T-helper 22 cell (primary cell): ENCODE data around the gene CNTLN.
"Not testable (repeated sequence)": the region's sequence is repeated elsewhere in the genome, so short reads cannot be mapped to it uniquely, and the experiment has no call there.

Experiments used
- DNase-seq: peaks from one replicate; pipeline ENCODE4 v3.0.0-alpha.2; 2020; ENCODE audit warnings: low read depth

The CNTLN gene

DNA sequence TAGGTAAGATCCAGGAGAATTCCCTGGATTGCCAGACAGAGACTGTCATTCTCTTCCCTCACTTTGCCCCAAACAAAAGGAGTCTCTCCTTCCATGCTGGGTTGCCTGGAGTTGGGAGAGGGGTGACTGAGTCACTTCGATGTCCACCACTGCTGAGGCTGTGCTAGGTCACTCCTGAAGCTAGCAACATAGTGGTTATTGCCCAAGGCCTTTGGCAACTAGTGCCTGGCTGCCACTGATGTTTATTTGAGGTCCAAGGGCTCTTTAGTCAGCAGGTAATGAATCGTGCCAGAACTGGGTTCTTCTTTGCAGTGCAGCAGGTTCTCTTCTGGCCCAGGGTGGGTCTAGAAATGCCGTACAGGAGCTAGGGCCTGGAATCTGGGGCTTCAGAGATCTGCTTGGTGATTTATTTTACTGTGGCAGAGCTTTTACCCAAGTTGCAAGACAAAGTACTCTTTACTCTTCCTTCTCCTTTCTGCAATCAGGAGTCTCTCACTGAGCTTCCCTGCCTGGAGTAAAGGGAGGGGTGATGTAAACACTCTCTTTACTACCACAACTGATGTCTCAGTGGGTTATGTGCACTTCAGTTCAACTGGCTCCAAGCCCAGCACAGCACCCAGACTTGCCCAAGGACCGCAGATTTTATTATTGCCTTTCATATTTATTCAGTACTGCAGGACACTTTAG, 288.3 kb downstream of the CNTLN start:
- DNase-seq = no peak

DNA sequence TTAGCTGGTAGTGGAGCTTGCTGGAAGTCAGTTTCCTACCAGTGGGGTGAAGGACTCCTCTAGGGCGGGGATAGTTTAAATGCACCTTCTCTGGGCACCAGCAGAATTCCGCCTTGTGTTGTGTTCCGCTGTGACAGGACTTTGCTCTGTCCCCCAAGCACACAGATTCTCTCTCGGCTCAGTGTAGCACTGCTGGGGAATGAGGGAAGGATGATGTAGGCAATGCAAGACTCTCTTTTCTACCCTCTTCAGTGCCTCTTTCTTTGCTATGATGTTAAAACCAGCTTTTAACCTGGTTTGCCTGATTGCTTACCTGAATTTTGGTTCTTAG, 288.8 kb downstream of the CNTLN start:
- no peak for DNase-seq

DNA sequence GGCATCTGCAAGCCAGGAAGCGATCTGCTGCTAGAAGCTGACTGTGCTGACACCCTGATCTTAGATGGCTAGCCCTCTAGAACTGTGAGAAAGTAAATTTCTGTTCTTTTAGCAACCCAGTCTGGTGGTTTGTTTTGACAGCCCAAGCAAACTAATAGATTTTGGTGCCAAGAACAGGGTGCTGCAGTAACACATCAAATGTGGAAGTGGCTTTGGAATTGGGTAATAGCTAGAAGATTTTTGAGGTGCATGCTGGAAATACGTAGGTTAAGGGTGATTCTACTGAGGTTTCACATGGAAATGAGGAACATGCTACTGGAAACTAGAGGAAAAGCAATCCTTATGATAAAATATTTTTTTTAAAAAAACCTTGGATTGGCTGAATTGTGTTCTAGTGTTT, 290.5 kb downstream of the CNTLN start:
- DNase-seq = no peak

DNA sequence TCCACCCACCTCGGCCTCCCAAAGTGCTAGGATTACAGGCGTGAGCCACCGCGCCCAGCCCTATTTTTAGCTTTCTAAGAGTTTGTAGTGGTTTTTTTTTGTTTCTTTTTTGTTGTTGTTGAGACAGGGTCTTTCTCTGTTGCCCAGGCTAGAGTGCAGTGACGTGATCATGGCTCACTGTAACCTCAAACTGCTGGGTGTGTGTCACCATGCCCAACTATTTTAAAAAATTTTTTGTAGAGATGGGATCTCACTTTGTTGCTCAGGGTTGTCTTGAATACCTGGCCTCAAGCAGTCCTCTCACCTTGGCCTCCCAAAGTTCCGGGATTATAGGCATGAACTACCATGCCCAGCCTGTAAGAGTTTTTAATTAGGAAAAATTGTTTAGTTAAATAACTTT, 298.7 kb downstream of the CNTLN start:
- no peak for DNase-seq

DNA sequence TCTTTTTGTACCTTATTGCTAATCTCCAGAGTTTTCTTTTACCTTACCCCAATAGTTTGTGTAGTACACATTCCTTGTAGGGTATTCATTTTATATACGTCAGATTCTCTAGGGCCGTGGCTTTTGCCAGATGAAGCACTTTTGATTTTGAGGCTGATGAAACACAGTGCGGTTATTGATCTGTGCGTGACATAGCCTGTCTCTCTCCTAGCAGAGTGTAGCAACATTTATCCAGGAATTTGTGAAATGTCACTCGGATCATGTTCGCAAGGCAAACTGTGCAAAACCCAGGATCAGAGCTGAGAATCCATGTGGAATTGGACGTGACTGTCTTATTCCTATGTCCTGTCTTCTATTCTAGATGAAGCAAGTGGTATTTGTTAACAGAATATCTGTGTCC, 302.0 kb downstream of the CNTLN start:
- no peak for DNase-seq

DNA sequence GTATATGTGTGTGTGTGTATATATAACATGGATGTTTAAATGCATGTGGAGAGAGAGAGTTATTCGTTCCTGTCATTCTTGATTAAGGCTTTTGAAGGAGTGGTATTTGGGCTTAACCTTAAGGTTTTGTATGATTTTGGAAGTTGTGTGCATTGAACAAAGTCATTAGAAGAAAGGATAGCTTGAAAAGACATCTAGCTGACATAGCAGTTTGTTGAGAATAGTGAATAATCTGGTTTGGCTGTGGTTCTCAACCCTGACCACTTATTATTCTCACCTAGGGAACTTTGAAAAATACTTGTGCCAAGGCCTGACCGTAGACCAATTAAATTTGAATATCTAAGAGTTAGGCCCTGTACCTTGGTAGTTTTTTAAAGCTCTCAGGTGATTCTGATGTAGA, 303.0 kb downstream of the CNTLN start:
- DNase-seq = no peak

DNA sequence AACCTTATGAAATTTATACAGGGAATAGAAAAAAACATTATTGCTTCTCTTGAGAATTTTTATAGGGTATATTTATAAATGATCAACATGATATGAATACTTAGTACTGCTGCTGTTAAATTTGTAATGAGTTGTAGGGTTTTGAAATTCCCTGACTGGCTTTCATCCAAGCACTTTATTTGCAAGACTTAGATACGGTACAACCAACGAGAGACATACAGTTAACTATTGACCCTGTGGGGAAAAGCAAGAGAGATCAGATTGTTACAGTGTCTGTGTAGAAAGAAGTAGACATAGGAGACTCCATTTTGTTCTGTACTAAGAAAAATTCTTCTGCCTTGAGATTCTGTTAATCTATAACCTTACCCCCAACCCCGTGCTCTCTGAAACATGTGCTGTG, 310.3 kb downstream of the CNTLN start:
- DNase-seq = not testable (repeated sequence)

DNA sequence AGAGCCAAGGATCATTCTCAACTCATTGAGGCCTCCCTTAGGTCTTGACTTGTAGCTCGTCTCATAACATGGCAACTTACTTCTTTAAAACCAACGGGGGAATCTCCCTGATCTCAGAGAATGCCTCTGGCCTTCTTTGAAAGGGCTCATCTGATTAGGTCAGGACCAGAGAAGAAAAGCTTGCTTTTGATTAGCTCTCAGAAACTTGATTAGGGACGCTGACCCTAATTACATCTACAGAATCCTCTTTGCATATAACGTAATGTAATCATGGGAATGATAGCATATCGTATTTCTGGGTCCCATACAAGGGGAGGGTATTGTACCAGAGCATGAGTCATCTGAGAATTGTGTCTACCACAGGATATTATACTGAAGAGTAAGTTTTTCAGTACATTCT, 318.9 kb downstream of the CNTLN start:
- DNase-seq = no peak

DNA sequence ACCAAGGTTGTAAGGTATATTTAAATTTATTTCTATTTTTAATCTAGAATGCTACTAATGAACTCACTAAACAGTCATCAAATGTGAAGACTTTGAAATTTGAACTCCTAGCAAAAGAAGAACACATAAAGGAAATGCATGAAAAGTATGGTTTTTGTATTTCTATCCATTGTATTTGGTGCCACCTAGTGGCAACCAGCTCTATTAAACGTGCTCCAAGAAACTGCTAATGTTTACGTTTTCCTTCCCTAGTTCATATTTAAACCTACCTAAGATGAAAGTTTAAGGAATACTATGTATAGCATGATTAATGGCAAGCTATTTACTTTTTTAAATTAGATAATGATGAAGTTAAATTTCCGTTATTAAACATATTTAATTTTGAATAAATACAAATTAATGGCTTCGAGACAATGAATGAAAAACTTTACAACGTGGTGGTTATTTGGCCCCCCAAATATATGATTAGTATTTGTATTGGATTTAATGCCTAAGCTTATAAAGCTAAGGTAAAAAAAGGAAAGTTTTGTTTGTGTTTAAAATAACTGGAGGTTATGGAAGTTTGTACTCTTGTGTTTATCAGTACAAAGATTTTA, 328.1 kb downstream of the CNTLN start:
- no peak for DNase-seq

DNA sequence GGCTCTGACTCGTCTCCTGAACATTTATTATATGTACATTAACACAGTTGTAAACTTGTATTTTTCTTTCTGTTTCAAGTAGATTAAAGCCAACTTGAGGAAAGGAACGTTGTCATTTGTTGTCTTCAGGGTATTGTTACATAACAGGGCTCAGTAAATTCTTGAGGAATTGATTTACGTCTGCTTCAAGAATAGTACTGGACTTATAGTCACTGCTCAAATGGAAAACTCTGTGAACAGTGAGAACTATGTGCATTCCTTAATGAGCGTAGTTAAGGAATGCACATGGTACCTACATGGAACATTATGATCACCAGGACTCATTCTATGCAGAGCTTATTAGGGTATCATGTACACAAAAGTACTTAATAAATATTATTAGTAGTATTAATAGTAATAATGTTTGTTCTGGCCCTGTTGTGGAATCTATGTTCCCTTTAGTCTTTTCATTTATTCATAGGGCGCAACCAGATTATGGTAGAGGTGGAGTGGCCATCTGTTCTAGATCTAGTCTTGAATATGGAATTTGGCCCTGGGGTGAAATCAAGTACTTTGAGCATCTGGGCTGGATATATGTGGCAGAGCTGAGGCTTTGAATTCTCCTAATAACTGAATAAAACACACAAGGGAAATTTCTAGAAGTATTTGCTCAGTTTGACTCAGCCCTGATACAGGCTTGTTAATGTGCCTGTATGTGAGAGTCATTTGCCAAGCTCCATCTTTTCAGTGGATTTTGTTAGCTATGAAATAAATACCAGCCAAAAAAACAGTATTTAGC, 335.4 kb downstream of the CNTLN start:
- no peak for DNase-seq

DNA sequence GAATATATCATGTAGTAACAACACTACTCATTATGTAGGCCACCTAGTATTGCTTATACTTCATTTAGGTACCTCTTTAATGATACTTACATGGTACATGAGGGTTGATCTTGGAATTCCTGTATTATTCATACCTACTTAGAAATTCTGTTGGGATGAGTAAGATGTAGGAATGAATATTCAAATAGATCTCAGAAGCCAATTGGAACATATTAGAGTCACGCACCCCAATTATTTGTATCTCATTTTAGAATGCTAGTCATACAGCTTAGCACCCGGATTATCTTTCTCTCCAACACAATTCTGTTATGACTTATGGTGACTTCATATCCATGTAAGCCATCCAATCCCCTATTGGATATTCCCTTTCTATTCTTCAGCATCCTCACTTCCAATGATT, 337.3 kb downstream of the CNTLN start:
- DNase-seq = no peak

DNA sequence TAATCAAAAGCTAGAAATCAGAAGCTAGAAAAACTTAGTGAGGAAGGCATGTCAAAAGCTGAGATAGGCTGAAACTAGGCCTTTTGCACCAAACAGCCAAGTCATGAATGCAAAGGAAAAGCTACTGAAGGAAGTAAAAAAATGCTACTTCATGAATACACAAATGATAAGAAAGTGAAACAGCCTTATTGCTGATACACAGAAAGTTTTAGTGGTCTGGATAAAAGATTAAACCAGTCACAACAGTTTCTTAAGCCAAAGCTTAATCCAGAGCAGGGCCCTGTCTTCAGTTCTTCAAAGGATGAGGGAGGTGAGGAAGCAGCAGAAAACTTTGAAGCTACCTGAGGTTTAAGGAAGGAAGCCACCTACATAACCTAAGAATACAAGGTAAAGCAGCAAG, 341.6 kb downstream of the CNTLN start:
- no peak for DNase-seq

DNA sequence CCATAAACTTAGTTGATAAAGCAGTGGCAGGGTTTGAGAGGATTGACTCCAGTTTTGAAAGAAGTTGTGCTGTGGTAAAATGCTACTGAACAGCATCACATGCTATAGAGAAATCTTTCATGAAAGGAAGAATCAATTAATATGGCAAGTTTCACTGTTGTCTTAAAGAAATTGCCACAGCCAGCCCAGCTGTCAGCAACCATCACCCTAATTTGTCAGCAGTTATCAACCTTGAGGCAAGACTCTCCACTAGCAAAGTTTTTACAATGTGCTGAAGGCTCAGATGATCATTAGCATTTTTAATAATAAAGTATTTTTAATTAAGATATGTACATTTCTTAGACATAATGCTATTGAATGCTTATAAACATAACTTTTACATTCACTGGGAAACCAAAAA, 343.0 kb downstream of the CNTLN start:
- no peak for DNase-seq

DNA sequence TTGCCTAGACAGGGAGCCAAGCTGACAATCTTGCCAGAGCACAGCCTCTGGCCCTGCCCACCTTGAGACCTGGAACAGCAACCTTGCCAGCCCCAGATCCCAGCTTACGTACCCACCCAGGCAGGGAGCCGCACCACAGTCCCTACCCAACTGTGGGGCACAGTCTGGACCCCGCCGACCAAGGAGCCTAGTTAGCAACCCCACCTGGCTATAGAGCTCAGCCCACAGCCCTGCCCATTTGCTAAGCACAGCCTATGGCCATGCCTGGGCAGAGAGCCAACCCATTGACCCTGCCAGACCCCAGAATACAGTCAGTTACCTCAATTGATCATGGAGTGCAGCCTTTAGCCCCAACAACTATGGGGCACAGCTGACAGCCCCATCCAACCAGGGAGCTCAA, 346.1 kb downstream of the CNTLN start:
- DNase-seq = no peak

DNA sequence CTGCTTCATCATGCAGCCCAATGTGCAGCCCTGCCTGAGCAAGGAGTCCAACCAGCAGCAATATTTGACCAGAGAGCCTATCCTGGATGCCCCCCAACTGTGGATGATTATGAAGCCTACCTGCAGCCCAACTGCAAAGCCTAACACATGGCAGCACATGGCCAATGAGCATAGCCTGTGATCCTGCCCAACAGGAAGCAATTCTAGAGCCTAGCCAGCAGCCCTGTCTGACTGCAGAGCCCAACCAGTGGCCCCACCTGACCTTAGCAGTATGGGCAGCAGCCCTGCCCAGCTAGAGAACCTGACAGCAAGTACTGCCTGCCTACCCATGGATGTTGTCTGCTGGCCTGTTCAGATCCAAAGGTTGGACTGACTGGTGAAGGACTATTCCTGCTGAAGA, 346.7 kb downstream of the CNTLN start:
- DNase-seq = no peak

DNA sequence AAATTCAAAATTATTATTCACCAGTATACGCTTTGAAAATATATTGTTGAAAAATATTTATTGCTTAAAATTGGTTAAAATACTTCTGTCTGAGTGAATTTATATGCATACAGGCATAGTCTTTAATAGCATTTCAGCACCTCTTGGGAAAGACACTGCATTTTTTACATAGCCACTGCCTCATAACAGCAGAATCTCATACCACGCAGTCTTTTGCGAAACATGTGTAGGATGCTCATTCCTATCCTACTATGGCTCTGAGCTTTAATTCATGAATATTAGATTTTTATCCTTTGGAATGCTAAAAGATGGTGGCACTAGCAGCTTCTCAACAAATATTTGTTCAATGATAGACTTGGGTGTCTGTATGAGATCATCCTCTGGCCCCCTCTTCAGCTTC, 350.1 kb downstream of the CNTLN start:
- no peak for DNase-seq

DNA sequence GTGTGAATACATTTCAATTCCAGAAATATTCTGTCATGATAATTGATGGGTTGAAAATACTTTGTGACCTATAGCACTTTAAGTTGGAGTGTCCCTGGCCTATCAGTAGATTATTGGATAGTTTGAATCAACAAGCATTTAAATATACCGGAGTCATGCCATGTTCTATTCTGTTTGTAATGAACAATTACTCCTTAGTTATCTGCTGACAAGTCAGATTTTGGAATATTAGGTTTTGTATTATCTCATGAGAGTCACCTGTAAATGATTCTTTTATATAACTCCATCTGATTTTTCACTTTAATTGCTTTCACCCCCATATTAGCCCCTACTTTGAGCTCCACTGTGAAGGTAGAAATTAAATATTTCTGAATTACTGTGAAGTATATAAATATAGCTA, 351.6 kb downstream of the CNTLN start:
- no peak for DNase-seq

DNA sequence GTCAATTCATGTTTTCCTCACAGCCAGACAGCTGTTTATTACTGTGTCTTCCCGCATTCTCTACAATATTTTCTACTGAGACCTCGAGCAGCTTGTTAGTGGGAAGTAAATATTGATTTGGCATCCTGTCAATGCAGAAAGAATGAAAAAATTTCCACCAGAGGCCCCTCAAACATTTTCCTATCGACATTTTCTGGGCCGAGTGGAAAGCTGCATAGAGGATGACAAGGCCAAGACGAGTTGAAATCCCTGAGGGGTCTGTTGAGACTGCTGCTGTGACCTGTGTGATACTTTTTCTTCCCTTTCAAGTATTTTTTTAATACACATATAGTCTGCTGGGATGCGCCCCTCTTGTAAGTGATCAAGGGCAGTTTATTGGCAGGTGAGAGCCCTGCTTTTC, 352.6 kb downstream of the CNTLN start:
- DNase-seq = no peak

DNA sequence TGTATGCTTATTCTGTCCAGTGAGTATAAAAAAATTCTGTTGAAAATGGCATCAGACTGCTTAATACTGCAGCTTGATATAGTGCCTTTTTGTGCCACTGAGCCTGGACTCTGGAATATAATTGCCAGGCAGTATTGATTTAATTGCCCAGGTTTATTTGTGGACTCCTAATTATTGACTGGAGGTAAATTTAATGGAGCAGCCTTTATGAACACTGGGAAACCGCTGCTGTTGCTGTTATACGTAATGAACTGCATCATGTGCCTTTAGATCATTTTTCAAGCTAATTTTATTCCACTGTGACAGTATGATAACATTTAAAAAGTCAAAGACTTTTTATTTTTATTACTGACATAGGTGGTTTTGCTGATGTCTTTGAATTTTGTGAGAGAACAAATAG, 353.8 kb downstream of the CNTLN start:
- DNase-seq = no peak

DNA sequence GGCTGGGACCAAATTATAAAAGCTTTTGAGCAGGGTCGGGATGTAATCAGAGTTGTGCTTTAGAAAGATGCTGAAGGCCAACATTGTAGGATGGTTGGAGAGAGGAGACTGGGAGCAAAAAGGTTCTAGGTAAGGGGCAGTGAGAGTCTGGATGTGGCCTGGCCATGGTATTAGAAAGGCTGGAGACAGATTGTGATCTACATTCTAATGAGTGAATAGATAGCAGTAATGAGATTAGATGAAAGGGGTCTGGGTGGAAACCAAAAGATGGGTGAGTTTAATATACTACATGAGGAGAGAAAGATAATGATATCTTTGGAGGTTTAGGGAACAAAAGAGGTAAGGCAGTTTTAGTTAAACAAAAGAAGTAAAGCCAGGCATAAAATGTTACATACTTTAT, 355.3 kb downstream of the CNTLN start:
- DNase-seq = no peak

DNA sequence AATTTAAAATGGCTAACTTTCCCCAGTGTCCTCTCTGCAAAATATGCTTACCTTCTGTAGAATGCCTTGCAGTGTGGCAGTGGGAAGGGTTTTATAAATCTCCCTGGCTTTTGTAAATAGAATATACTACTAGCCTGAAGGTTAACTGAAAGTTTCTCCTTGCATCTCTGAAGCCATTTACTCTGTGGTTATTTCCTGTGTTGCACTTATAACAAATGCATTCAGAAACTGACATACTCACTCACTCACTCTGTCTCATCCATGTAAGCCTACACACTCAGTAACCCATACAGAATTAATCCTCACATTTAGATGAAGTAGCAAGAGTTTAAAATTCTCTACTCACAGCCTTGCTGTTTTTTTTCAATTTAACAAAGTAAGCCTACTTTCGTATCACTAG, 356.9 kb downstream of the CNTLN start:
- no peak for DNase-seq

DNA sequence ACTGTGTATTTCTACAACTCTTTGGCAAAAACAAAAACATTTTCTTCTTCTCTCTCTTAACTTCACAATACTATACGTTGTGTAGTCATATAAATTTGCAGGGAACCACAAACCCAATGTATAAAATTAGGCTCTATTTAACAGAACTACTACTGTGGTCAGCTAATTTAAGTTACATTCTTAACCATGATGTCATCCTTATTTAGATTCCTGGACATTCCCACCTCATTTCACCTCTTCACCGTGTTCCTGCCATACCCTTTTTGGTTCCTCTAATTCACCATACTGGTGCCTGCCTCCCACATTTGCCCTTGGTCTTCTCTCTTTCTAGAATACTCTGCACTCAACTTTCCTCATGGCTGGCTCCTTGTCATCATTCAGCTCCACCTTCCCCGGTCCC, 368.4 kb downstream of the CNTLN start:
- DNase-seq = no peak

DNA sequence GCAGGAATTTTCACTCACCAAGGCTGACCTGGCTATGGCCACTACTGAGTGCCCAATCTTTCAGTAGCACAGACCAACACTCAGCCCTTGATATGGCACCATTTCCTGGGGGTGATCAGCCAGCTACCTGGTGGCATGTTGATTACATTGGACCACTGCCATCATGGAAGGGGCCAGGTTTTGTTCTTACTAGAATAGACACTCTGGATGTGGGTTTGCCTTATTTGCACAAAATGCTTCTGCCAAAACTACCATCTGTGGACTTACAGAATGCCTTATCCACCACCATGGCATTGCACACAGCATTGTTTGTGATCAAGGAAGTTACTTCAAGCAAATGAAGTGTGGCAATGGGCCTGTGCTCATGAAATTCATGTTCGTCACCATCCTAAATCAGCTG, 374.3 kb downstream of the CNTLN start:
- no peak for DNase-seq

DNA sequence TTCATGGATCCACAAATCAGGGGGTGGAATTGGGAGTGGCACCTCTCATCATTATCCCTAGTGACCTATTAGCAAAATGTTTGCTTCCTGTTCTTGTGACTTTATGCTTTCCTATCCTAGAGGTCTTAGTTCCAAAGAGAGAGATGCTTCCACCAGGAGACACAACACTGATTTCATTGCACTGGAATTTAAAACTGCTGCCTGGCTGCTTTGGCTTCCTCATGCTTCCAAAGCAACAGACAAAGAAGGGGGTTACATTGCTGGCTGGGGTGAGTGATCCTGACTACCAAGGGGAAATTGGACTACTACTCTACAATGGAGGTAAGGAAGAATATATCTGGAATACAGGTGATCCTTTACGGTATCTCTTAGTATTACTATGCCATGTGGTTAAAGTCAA, 374.9 kb downstream of the CNTLN start:
- no peak for DNase-seq
